Esophagus muscularis mucosa (tissue), 4 donors: Measurements from ENCODE around the gene PAK1IP1.

Experiments
- EP300 ChIP-seq: sonication (generic); formaldehyde crosslinking; IDR thresholded peaks from one replicate; pipeline ENCODE4 v1.6.1; 2017; ENCODE audit warnings: antibody characterized with exemption
- POLR2A ChIP-seq: fragments of 450-650 bp; IDR thresholded peaks from one replicate; pipeline ENCODE4 v1.6.1; 2017; ENCODE audit warnings: antibody characterized with exemption, moderate library complexity, mild to moderate bottlenecking, low read depth
- POLR2AphosphoS5 ChIP-seq, 2 donors: sonication (generic); formaldehyde crosslinking; IDR thresholded peaks; one replicate each; pipeline ENCODE4 v1.6.1; 2017; ENCODE audit warnings: antibody characterized with exemption in 2 of 2
- TF ChIP-seq, protein P1 (sequence below), 3 experiments: fragments of 200-600 bp in 2 of 3; fragments of 450-650 bp in 1 of 3; sonication (generic) in 2 of 3; IDR thresholded peaks; one replicate each; pipeline ENCODE4 v1.5.1; 2017 to 2019; ENCODE audit warnings: antibody characterized with exemption in 3 of 3, mild to moderate bottlenecking in 2 of 3, moderate library complexity in 1 of 3

DNA sequence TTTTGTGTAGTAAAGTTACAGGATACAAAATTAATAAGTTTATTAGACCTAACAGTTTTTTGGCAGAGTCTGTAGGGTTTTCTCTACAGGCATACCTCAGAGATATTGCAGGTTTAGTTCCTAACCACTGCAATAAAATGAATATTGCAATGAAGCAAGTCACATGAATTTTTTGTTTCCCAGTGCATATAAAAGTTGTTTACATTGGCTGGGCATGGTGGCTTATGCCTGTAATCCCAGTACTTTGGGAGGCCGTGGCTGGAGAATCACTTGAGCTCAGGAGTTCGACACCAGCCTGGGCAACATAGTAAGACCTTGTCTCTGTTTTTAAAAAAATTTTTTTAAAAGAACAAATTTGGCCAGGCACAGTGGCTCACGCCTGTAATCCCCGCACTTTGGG, 16.3 kb upstream of the PAK1IP1 start:
- TF ChIP-seq POLR2A (no peak), EP300 (no peak), POLR2AphosphoS5 (IDR thresholded peaks at IDR 0.05) (no peak)
- TF ChIP-seq, protein P1, sequence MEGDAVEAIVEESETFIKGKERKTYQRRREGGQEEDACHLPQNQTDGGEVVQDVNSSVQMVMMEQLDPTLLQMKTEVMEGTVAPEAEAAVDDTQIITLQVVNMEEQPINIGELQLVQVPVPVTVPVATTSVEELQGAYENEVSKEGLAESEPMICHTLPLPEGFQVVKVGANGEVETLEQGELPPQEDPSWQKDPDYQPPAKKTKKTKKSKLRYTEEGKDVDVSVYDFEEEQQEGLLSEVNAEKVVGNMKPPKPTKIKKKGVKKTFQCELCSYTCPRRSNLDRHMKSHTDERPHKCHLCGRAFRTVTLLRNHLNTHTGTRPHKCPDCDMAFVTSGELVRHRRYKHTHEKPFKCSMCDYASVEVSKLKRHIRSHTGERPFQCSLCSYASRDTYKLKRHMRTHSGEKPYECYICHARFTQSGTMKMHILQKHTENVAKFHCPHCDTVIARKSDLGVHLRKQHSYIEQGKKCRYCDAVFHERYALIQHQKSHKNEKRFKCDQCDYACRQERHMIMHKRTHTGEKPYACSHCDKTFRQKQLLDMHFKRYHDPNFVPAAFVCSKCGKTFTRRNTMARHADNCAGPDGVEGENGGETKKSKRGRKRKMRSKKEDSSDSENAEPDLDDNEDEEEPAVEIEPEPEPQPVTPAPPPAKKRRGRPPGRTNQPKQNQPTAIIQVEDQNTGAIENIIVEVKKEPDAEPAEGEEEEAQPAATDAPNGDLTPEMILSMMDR (IDR thresholded peaks at IDR 0.05) = no peak
